SK-N-MC (cell line): ENCODE measurements around the gene ATP2A2.

ENCODE experiments used
- EZH2 ChIP-seq: fragments of 200-600 bp; sonication (generic); IDR thresholded peaks from one replicate; pipeline ENCODE4 v1.6.1; 2017; ENCODE audit warnings: antibody characterized with exemption
- FOXP2 ChIP-seq: optimal IDR thresholded peaks from 2 replicates; pipeline ENCODE3; 2011; ENCODE audit warnings: mild to moderate bottlenecking, moderate library complexity; ENCODE audit not compliant: insufficient read depth; ENCODE audit errors: extremely low read length, control extremely low read depth
- POLR2AphosphoS5 ChIP-seq: IDR thresholded peaks from 2 replicates; pipeline ENCODE4 v1.6.1; 2012; ENCODE audit warnings: mild to moderate bottlenecking, low read depth, low read length, borderline replicate concordance

DNA sequence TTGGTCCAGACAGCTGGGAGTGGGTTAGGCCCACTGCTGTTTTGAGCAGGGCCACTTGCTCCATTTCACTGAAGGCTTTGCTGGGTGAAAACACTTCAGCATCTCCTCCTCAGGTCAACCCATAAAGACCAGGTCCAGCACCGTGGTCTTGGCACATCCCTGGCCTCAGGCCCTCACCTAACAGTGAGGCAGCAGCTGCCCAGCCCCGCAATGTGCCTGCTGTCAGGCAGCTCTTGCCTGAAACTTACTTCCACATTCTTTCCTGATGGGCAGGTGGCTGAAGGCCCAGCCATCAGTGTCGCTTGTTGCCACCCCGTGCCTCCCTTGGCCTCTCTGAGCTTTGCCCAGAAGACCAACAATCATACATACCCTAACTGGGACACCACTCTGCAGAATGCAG, 68.0 kb downstream of the ATP2A2 start:
- TF ChIP-seq EZH2: no peak
- no peak for TF ChIP-seq POLR2AphosphoS5
- TF ChIP-seq FOXP2: no peak
